Nephron progenitor cell (in vitro differentiated cells): ENCODE measurements around the gene ZBTB22.
"Not testable (repeated sequence)": the region's sequence is repeated elsewhere in the genome, so short reads cannot be mapped to it uniquely, and the experiment has no call there.

Source experiments
- DNase-seq: peaks from one replicate; pipeline ENCODE4 v3.0.0; 2021
- H3K27ac Mint-ChIP-seq: 2 replicates; pipeline ENCODE4 v1.8.0; 2021; ENCODE audit warnings: mild to moderate bottlenecking, moderate library complexity, mixed read lengths
- H3K27me3 Mint-ChIP-seq: 2 replicates; pipeline ENCODE4 v1.8.0; 2021; ENCODE audit warnings: mild to moderate bottlenecking, low read depth, mixed read lengths; ENCODE audit not compliant: poor library complexity
- H3K36me3 Mint-ChIP-seq: 2 replicates; pipeline ENCODE4 v1.8.0; 2021; ENCODE audit warnings: low read depth, mixed read lengths
- H3K4me1 Mint-ChIP-seq: 2 replicates; pipeline ENCODE4 v1.8.0; 2021; ENCODE audit warnings: mixed read lengths
- H3K4me3 Mint-ChIP-seq: 2 replicates; pipeline ENCODE4 v1.8.0; 2021; ENCODE audit warnings: mild to moderate bottlenecking, moderate library complexity, mixed read lengths
- H3K9me3 Mint-ChIP-seq: 2 replicates; pipeline ENCODE4 v1.8.0; 2021; ENCODE audit warnings: mild to moderate bottlenecking, moderate library complexity, mixed read lengths
- CTCF ChIP-seq: fragments of 200-600 bp; sonication (generic); IDR thresholded peaks from 2 replicates; pipeline ENCODE4 v1.5.0; 2021; ENCODE audit warnings: antibody characterized with exemption

ZBTB22 gene

GRCh38 chr6:33356295-33356694 is 38.8 kb upstream of the ZBTB22 start:
- Mint-ChIP-seq H3K36me3 (no peaks in the 10 kb centered on the region), H3K9me3 (no peaks in the 10 kb centered on the region), H3K4me1 (peaks cover 23% of the 10 kb centered on the region), H3K27ac (no peak overlapping the region), H3K4me3 (no peak overlapping the region), H3K27me3 (no peaks in the 10 kb centered on the region)
- DNase-seq, result no peak
- TF ChIP-seq CTCF, result no peak

DNA sequence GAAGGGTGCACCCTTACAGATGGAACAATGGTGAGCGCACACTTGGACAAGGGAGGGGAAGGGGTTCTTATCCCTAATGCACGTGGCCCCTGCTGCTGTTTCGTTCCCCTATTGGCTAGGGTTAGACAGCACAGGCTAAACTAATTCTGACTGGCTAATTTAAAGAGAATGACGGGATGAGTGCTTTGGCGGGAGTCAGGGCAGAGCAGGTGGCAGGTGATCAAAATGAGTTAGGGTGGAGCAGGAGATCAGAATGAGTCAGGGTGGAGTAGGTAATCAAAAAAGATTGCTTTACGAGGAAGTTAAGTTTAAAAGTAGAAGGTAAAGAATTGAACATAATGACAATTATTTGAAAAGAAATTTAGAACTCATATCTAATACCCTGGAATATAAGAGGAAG is 38.3 kb upstream of the ZBTB22 start:
- H3K27ac Mint-ChIP-seq, DNase-seq, H3K36me3 Mint-ChIP-seq, H3K27me3 Mint-ChIP-seq, H3K4me3 Mint-ChIP-seq, H3K9me3 Mint-ChIP-seq: not testable (repeated sequence)
- peaks cover 23% of the 10 kb centered on the region for H3K4me1 Mint-ChIP-seq

DNA sequence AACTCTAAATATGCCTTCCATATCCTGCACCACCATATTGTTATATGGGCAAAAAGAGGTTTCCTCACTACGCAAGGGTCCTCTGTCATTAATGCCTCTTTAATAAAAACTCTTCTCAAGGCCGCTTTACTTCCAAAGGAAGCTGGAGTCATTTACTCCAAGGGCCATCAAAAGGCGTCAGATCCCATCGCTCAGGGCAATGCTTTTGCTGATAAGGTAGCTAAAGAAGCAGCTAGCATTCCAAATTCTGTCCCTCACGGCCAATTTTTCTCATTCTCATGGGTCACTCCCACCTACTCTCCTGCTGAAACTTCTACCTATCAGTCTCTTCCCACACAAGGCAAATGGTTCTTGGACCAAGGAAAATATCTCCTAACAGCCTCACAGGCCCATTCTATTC is 30.3 kb upstream of the ZBTB22 start:
- DNase-seq, result no peak
- no peak overlapping the region for H3K27ac Mint-ChIP-seq
- no peaks in the 10 kb centered on the region for H3K9me3 Mint-ChIP-seq
- no peaks in the 10 kb centered on the region for H3K36me3 Mint-ChIP-seq
- TF ChIP-seq CTCF, result no peak
- H3K4me3 Mint-ChIP-seq, result no peak overlapping the region
- peaks cover 17% of the 10 kb centered on the region for H3K27me3 Mint-ChIP-seq
- peaks cover 46% of the 10 kb centered on the region for H3K4me1 Mint-ChIP-seq

- H3K9me3 Mint-ChIP-seq, result not testable (repeated sequence)
- H3K27me3 Mint-ChIP-seq, result peaks cover 17% of the 10 kb centered on the region
Observed at GRCh38 chr6:33346972-33347371, 29.4 kb upstream of the ZBTB22 start.

DNA sequence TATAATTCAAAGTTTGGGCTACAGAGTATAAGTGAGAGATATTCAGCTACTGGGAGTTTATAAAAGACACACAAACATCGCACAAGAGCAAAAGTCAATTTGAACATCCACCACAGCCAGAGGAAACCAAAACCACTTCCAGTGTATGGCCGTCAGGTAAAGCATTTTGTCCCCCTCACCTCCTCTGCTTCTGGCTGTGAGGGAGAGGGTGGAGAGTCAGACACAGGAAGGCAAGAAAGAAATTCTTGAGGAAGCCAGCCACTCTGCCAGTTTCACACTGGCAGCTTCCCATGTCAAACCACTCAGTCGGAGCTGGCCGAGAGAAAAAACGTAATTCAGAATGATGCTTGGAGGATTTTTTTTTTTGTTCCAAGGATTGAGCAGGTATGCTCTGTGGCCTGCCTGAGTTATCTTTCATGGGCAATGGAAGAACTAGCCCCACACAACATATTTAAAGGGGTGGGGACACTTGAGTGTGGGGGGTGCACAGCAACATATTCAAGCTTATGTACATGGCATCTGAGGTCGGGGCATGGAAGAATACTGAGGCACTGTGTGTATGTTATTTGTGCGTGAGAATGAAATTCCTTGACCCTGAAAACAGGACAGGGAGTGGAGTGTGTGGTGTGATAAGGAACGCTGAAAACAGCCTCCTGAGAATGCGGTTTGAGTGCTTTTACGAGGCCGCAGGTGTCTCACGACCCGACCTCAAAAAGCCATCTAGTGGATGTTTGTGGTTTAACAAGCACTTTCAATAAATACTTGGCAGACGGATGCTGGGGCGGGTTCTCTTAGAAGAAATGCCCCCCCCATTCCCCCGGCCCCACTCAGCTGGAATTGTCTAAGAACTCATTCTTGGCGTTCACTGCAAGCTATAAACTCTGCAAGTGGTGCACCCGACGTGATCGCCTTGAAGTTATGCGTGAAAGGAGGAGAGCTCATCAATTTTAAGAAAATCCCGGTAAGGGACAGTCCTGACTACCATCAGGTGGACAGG is 27.5 kb upstream of the ZBTB22 start:
- Mint-ChIP-seq H3K27ac (no peak overlapping the region), H3K4me1 (peaks cover 32% of the 10 kb centered on the region), H3K4me3 (no peak overlapping the region), H3K9me3 (no peaks in the 10 kb centered on the region), H3K36me3 (no peaks in the 10 kb centered on the region), H3K27me3 (peaks cover 17% of the 10 kb centered on the region)
- DNase-seq, result peak; percentile 57
- TF ChIP-seq CTCF, result peak; percentile 57

More at GRCh38 chr6:33346972-33347371, 29.4 kb upstream of the ZBTB22 start:
- not testable (repeated sequence) for H3K27ac Mint-ChIP-seq, H3K4me3 Mint-ChIP-seq, DNase-seq, H3K36me3 Mint-ChIP-seq
- H3K4me1 Mint-ChIP-seq, result peaks cover 41% of the 10 kb centered on the region

- DNase-seq, result no peak
- H3K27ac Mint-ChIP-seq, result no peak overlapping the region
- no peak overlapping the region for H3K4me3 Mint-ChIP-seq
- H3K27me3 Mint-ChIP-seq, result peaks cover 17% of the 10 kb centered on the region
- peaks cover 24% of the 10 kb centered on the region for H3K4me1 Mint-ChIP-seq
- no peak for TF ChIP-seq CTCF
- no peaks in the 10 kb centered on the region for H3K36me3 Mint-ChIP-seq
- H3K9me3 Mint-ChIP-seq, result no peaks in the 10 kb centered on the region
Observed at GRCh38 chr6:33343953-33344611, 26.5 kb upstream of the ZBTB22 start.

GRCh38 chr6:33343606-33343952 is 26.0 kb upstream of the ZBTB22 start:
- peaks cover 23% of the 10 kb centered on the region for H3K4me1 Mint-ChIP-seq

More at GRCh38 chr6:33343606-33343952, 26.0 kb upstream of the ZBTB22 start:
- H3K27ac Mint-ChIP-seq, H3K9me3 Mint-ChIP-seq, H3K4me3 Mint-ChIP-seq, DNase-seq, H3K36me3 Mint-ChIP-seq: not testable (repeated sequence)
- H3K27me3 Mint-ChIP-seq, result peaks cover 17% of the 10 kb centered on the region
